ENCODE results near the gene ECE1. TPM values are rescaled to one million over a fixed set of nuclear protein-coding genes. Genes with fewer than 3 reads are reported as not detected.
A peak's percentile ranks its signal among the peaks of the same experiment; 100 is the strongest.

The ECE1 gene
- total and polyA plus RNA-seq, 10 of the 15 experiments (the other 5 are each of a cell fraction or from before 2014, with no cell fraction given) = 0.97 to 81.0 (median 37.0) TPM

DNA sequence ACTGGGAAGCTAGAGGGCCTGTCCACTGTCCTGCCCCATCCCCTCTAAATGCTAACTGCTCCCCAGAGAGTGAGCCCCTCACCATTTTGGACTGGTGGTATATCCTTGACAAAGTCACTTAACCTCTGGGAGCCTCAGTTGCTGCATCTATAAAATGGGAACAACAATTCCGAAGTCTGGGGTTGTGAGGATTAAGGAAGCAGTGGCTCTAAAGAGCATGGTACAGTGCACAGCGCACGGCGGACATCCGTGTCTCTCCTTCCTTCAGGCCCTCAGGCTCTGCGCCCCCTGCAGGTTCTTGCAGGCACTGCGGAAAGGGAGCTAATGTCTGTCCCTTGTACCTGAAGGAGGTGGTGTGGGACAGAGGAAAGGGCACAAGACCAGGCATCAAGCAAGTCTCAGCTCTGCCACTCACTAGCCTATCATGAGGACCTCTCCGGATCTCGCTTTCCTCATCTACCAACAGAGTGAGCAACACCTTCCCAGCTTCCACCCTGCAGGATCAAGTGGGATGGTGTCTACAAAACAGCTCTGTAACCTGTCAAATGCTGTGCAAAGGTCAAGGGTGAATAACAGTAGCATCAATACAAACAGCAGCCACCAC is 20.1 kb downstream of the ECE1 start:
- intact Hi-C loops (cut with micrococcal nuclease; ENCODE audit: unreplicated experiment) = no loop called here
- Histone ChIP-seq H3K79me2 (ENCODE audit: control insufficient read depth, insufficient read depth, low read length) (no peaks in the 10 kb centered on the region), H3K4me3 (no peak overlapping the region), H3K4me2 (ENCODE audit: control insufficient read depth, insufficient read depth) (no peak overlapping the region), H3K27ac (ENCODE audit: control insufficient read depth, insufficient read depth) (no peak overlapping the region), H3K9ac (ENCODE audit: control insufficient read depth, insufficient read depth, low read length) (no peak overlapping the region), H4K20me1 (ENCODE audit: control insufficient read depth, insufficient read depth) (no peaks in the 10 kb centered on the region), H3K36me3 (ENCODE audit: control insufficient read depth in 2 of 2, insufficient read depth in 2 of 2, low read length in 1 of 2) (peaks cover 8 to 26% of the 10 kb centered on the region in 2 experiments; a peak in 3 of 4 replicates), H3K9me3 (replicated peaks; ENCODE audit: control insufficient read depth, insufficient read depth, low read length) (no peaks in the 10 kb centered on the region), H3K4me1 (ENCODE audit: control insufficient read depth, insufficient read depth, low read length) (no peaks in the 10 kb centered on the region), H2AFZ (ENCODE audit: control insufficient read depth, low read depth, low read length) (no peak overlapping the region), H3K27me3 (replicated peaks in 1 of 2; ENCODE audit: control insufficient read depth in 2 of 2, insufficient read depth in 2 of 2, low read length in 1 of 2) (no peaks in the 10 kb centered on the region)
- ChIA-PET RAD21 (ENCODE audit: unreplicated experiment) (interaction anchor here (0.7 to 3.1 kb wide), 18 partner anchors 15 to 100 kb away, joined by 3 to 30 read pairs (median 6); partner anchors contain the start of gene ECE1), POLR2A (interaction anchor here (0.6 to 1.6 kb wide), 3 partner anchors 54 to 123 kb away, joined by 3 to 4 read pairs (median 3); no protein-coding TSS in a partner anchor), CTCF (interaction anchor here (0.6 to 6.8 kb wide), 39 partner anchors 9 to 1240 kb away, joined by 3 to 131 read pairs (median 6); partner anchors contain the start of gene ECE1), SMC1A (ENCODE audit: uncharacterized antibody, unreplicated experiment) (interaction anchor here (0.8 to 4.6 kb wide), 24 partner anchors 10 to 100 kb away, joined by 3 to 30 read pairs (median 4); partner anchors contain the start of gene ECE1)
- BruUV-seq (replicated peaks) = no TSS peak
- FAIRE-seq (peak; percentile 91), ATAC-seq (peak; percentile 97), DNase-seq (ENCODE audit: low read depth, low spot score) (peak; percentile 13)
- WGBS (ENCODE audit: insufficient coverage, insufficient replicate concordance, low lambda C conversion rate, missing lambda C conversion rate) = 42% methylated on average over 9 of the region's 9 CpGs
- in situ Hi-C loops (cut with MboI) = no loop called here
- TF ChIP-seq, protein P1, sequence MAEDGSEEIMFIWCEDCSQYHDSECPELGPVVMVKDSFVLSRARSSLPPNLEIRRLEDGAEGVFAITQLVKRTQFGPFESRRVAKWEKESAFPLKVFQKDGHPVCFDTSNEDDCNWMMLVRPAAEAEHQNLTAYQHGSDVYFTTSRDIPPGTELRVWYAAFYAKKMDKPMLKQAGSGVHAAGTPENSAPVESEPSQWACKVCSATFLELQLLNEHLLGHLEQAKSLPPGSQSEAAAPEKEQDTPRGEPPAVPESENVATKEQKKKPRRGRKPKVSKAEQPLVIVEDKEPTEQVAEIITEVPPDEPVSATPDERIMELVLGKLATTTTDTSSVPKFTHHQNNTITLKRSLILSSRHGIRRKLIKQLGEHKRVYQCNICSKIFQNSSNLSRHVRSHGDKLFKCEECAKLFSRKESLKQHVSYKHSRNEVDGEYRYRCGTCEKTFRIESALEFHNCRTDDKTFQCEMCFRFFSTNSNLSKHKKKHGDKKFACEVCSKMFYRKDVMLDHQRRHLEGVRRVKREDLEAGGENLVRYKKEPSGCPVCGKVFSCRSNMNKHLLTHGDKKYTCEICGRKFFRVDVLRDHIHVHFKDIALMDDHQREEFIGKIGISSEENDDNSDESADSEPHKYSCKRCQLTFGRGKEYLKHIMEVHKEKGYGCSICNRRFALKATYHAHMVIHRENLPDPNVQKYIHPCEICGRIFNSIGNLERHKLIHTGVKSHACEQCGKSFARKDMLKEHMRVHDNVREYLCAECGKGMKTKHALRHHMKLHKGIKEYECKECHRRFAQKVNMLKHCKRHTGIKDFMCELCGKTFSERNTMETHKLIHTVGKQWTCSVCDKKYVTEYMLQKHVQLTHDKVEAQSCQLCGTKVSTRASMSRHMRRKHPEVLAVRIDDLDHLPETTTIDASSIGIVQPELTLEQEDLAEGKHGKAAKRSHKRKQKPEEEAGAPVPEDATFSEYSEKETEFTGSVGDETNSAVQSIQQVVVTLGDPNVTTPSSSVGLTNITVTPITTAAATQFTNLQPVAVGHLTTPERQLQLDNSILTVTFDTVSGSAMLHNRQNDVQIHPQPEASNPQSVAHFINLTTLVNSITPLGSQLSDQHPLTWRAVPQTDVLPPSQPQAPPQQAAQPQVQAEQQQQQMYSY (CRISPR knock-in tag; IDR thresholded peaks at IDR 0.05) = no peak
- no peak for TF ChIP-seq FOXK2 (IDR thresholded peaks at IDR 0.05)
- no peak for TF ChIP-seq JUND (IDR thresholded peaks at IDR 0.05; ENCODE audit: low read depth, low read length)
- TF ChIP-seq NFIC (IDR thresholded peaks at IDR 0.05; ENCODE audit: low read depth, low read length) = no peak
- no peak for TF ChIP-seq FOXM1 (IDR thresholded peaks at IDR 0.05; ENCODE audit: low read depth, low read length)
- no peak for TF ChIP-seq ZNF384 (IDR thresholded peaks at IDR 0.05; ENCODE audit: borderline replicate concordance, low read depth, low read length)
- 0 out of 2 replicates have a peak, but pooled peaks have one; percentile 59 for TF ChIP-seq ZBTB33 (IDR thresholded peaks at IDR 0.05)
- no peak for TF ChIP-seq IKZF2 (IDR thresholded peaks at IDR 0.05)
- no peak for TF ChIP-seq NRF1 (conservative IDR thresholded peaks at IDR 0.05; ENCODE audit: low read depth, low read length)
- peak; percentile 45; the same call in 1 of the 2 replicates for TF ChIP-seq SMC3 (IDR thresholded peaks at IDR 0.05; ENCODE audit: borderline replicate concordance, low read length)
- peak; percentile 74; the same call in 1 of the 2 replicates for TF ChIP-seq SMARCA5 (IDR thresholded peaks at IDR 0.05)
- no peak for TF ChIP-seq SMAD5 (IDR thresholded peaks at IDR 0.05; ENCODE audit: low read depth)
- TF ChIP-seq YY1 (IDR thresholded peaks at IDR 0.05; ENCODE audit: low read depth, low read length) = peak; percentile 59; the same call in 1 of the 2 replicates
- TF ChIP-seq ELK1 (IDR thresholded peaks at IDR 0.05; ENCODE audit: low read depth, low read length) = no peak

All from GM12878 (cell line).